PC-3 (cell line): ENCODE results near the gene TMEM184B. TPM values are rescaled to one million over a fixed set of nuclear protein-coding genes. Genes with fewer than 3 reads are reported as not detected.

Experiments
- ATAC-seq: fragments of 200-7000 bp; cut with Tn5 transposase; 2 replicates; pipeline ENCODE4 v1.9.1; 2020; ENCODE audit warnings: mild to moderate bottlenecking, moderate library complexity
- BruUV-seq: library from RNA; stranded (reverse); fragments of 400-500 nt; replicated peaks from 2 replicates; lab custom pipeline; 2021; lab: Mats Ljungman, UMichigan
- CTCF ChIA-PET: fragments of 300-600 bp; sonication (Branson Sonifier 250); formaldehyde crosslinking; loops from one replicate; lab custom pipeline; 2022; ENCODE audit warnings: antibody characterized with exemption; lab: Charles Lee
- POLR2A ChIA-PET: fragments of 300-600 bp; sonication (Branson Sonifier 250); formaldehyde crosslinking; loops from one replicate; lab custom pipeline; 2022; ENCODE audit warnings: antibody characterized with exemption; ENCODE audit not compliant: unreplicated experiment; lab: Charles Lee
- DNase-seq: peaks from one replicate; pipeline ENCODE4 v3.0.0-alpha.2; 2015
- H2AFZ ChIP-seq: fragments of 300-600 bp; sonication (generic); 2 replicates; pipeline ENCODE4 v1.6.0; 2016; ENCODE audit warnings: antibody characterized with exemption, low read length
- H3F3A ChIP-seq: fragments of 300-600 bp; sonication (generic); one replicate; pipeline ENCODE4 v1.6.0; 2017; ENCODE audit warnings: antibody characterized with exemption, low read length, control low read depth, mild to moderate bottlenecking; ENCODE audit not compliant: unreplicated experiment
- H3K27ac ChIP-seq: fragments of 300-600 bp; sonication (generic); 2 replicates; pipeline ENCODE4 v1.5.1; 2016; ENCODE audit warnings: mild to moderate bottlenecking, low read length
- H3K27me3 ChIP-seq: fragments of 300-600 bp; sonication (generic); 2 replicates; pipeline ENCODE4 v1.6.1; 2016; ENCODE audit warnings: low read length, mixed read lengths
- H3K36me3 ChIP-seq: fragments of 300-600 bp; sonication (generic); 2 replicates; pipeline ENCODE4 v1.6.1; 2016; ENCODE audit warnings: low read depth, mixed run types, low read length, mixed read lengths
- H3K4me1 ChIP-seq: fragments of 300-600 bp; sonication (generic); 2 replicates; pipeline ENCODE4 v1.5.1; 2016; ENCODE audit warnings: low read length; ENCODE audit not compliant: insufficient read depth
- H3K4me2 ChIP-seq: fragments of 300-600 bp; sonication (generic); 2 replicates; pipeline ENCODE4 v1.6.0; 2016; ENCODE audit warnings: low read length
- H3K4me3 ChIP-seq: fragments of 300-600 bp; sonication (generic); 2 replicates; pipeline ENCODE4 v1.5.1; 2016; ENCODE audit warnings: mild to moderate bottlenecking, low read length, mixed read lengths
- H3K79me2 ChIP-seq: fragments of 300-600 bp; sonication (generic); 2 replicates; pipeline ENCODE4 v1.6.1; 2017; ENCODE audit warnings: low read length, mixed read lengths
- H3K9ac ChIP-seq: fragments of 300-600 bp; sonication (generic); 2 replicates; pipeline ENCODE4 v1.6.0; 2016; ENCODE audit warnings: mild to moderate bottlenecking, low read length
- H3K9me2 ChIP-seq: fragments of 300-600 bp; sonication (generic); replicated peaks from 2 replicates; pipeline ENCODE4 v1.6.1; 2016; ENCODE audit warnings: mixed run types, low read length, mixed read lengths
- H3K9me3 ChIP-seq: fragments of 300-600 bp; sonication (generic); 2 replicates; pipeline ENCODE4 v1.6.1; 2016; ENCODE audit warnings: low read length, mixed read lengths
- H4K20me1 ChIP-seq: fragments of 300-600 bp; sonication (generic); 2 replicates; pipeline ENCODE4 v1.6.1; 2016; ENCODE audit warnings: low read length, mixed read lengths
- EZH2 ChIP-seq: fragments of 300-600 bp; sonication (generic); IDR thresholded peaks from one replicate; pipeline ENCODE4 v1.6.1; 2017; ENCODE audit warnings: antibody characterized with exemption, mild to moderate bottlenecking, low read length; ENCODE audit not compliant: unreplicated experiment
- EZH2phosphoT487 ChIP-seq: fragments of 300-600 bp; sonication (generic); IDR thresholded peaks from 2 replicates; pipeline ENCODE4 v1.6.1; 2018; ENCODE audit warnings: mild to moderate bottlenecking, antibody characterized with exemption, low read length, borderline replicate concordance
- intact Hi-C: fragments of 100-400 bp; cut with micrococcal nuclease; formaldehyde crosslinking; loops from 2 replicates; pipeline ENCODE4 v1.9.0; 2023
- total RNA-seq: library from RNA; depleted of rRNA; stranded (reverse); fragments of >200 nt; gene quantifications from 2 replicates; pipeline ENCODE4 v1.2.3, GENCODE V29; 2014
- TF ChIP-seq, protein P1 (sequence below): fragments of 300-600 bp; sonication (generic); conservative IDR thresholded peaks from 2 replicates; pipeline ENCODE4 v1.5.1; 2017; ENCODE audit warnings: antibody characterized with exemption, low read depth, mild to moderate bottlenecking, low read length

The TMEM184B gene
- total RNA-seq, 1 experiment from 2014 or later: 37.5 TPM

DNA sequence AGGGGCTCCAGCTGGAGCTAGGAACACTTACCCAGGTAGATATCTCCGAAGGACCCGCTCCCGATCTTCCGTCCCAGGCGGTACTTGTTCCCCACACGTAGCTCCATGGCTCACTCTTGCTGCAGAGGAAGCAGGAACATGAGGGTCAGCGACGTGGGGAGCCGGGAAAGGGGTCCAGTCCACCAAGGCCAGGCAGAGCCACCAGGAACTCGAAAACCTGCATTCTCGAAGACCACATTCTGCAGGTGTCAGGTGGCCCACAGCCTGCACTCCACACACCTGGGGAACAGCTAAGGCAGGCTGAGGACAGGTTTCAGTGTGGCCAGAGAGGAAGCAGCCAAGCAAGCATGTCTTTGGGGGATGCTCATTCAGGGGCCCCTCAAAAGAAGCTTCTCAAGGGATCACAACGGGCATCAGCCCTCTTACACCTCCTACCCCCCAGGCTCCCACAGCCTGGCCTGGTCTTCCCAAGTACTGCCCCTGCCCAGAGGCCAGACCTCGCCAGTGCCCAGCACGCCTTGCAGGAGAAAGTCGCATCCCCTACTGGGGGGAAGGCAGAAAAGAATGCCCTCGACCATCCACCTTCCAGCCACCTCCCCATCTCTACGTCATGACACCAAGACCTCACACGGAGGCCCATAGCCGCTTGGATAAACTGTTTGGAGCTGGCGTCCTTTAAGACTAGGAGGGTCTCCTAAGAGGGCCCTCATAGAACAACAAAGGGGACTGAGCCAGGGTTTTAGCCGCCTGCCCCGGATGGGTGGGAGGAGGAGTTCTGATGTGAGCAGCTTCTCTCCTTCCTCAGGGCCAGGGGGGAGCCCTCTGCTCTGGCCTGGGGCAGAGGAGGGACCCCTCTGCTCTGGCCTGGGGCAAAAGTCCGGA is 41.5 kb upstream of the TMEM184B start:
- Histone ChIP-seq H3K27ac (peak overlapping the region; percentile 98), H3K9ac (peak overlapping the region; percentile 100), H3K36me3 (peaks cover 32% of the 10 kb centered on the region), H3K4me3 (peak overlapping the region; percentile 99), H3K4me1 (peaks cover 63% of the 10 kb centered on the region), H2AFZ (no peak overlapping the region), H3F3A (no peaks in the 10 kb centered on the region), H3K9me2 (no peaks in the 10 kb centered on the region), H4K20me1 (peaks cover 36% of the 10 kb centered on the region), H3K27me3 (no peaks in the 10 kb centered on the region), H3K4me2 (peak overlapping the region; percentile 99), H3K9me3 (no peaks in the 10 kb centered on the region), H3K79me2 (peaks cover 84% of the 10 kb centered on the region)
- POLR2A ChIA-PET: no interaction called here
- no TSS peak for BruUV-seq
- intact Hi-C loops: no loop called here
- TF ChIP-seq EZH2: no peak
- no peak for TF ChIP-seq EZH2phosphoT487
- TF ChIP-seq, protein P1, sequence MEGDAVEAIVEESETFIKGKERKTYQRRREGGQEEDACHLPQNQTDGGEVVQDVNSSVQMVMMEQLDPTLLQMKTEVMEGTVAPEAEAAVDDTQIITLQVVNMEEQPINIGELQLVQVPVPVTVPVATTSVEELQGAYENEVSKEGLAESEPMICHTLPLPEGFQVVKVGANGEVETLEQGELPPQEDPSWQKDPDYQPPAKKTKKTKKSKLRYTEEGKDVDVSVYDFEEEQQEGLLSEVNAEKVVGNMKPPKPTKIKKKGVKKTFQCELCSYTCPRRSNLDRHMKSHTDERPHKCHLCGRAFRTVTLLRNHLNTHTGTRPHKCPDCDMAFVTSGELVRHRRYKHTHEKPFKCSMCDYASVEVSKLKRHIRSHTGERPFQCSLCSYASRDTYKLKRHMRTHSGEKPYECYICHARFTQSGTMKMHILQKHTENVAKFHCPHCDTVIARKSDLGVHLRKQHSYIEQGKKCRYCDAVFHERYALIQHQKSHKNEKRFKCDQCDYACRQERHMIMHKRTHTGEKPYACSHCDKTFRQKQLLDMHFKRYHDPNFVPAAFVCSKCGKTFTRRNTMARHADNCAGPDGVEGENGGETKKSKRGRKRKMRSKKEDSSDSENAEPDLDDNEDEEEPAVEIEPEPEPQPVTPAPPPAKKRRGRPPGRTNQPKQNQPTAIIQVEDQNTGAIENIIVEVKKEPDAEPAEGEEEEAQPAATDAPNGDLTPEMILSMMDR: no peak
- no peak for ATAC-seq
- CTCF ChIA-PET: no interaction called here
- DNase-seq: no peak

DNA sequence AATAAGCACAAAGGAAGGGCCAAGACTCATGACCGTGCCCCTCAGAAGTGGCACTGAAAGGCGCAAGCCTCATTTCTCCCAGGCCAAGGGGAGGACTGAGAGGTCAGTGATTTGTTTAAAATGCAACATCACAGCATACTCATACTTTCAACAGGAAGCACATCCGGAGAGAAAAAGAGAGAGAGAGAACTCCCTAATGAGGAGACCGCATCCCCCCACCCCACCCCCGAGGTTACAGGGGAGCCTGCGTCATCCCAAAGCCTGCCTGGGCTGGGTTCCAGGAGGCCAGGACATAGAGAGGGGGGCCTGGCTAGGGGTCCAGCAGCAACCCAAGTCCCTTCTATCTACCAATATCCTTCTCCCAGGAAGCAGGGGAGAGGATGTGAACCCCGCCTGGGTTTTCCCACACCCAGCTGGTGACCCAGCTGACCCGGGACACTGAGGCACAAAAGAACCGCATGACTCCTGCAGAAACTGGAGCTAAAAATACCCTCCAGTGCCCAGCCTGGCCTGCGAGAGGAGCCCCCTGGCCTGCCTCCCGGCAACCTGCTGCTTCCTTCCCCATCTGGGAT is 40.7 kb upstream of the TMEM184B start:
- no peaks in the 10 kb centered on the region for H3K9me3 ChIP-seq
- H3K4me2 ChIP-seq: peak overlapping the region; percentile 99
- TF ChIP-seq EZH2: no peak
- TF ChIP-seq EZH2phosphoT487: no peak
- TF ChIP-seq, protein P1: no peak
- H3K9me2 ChIP-seq: no peaks in the 10 kb centered on the region
- H3K79me2 ChIP-seq: peaks cover 92% of the 10 kb centered on the region
- POLR2A ChIA-PET: no interaction called here
- ATAC-seq (peak; percentile 6), DNase-seq (peak; percentile 73)
- H3K4me3 ChIP-seq: peak overlapping the region; percentile 99
- no peaks in the 10 kb centered on the region for H3K27me3 ChIP-seq
- no peaks in the 10 kb centered on the region for H3F3A ChIP-seq
- H3K4me1 ChIP-seq: peaks cover 58% of the 10 kb centered on the region
- H3K36me3 ChIP-seq: peaks cover 40% of the 10 kb centered on the region
- H3K9ac ChIP-seq: peak overlapping the region; percentile 100
- peaks cover 41% of the 10 kb centered on the region for H4K20me1 ChIP-seq
- no TSS peak for BruUV-seq
- peak overlapping the region; percentile 98 for H3K27ac ChIP-seq
- intact Hi-C loops: no loop called here
- no peak overlapping the region for H2AFZ ChIP-seq
- CTCF ChIA-PET: no interaction called here
